Colonic mucosa (tissue), 4 donors: Measurements from ENCODE around the gene CA10. TPM values are rescaled to one million over a fixed set of nuclear protein-coding genes. Genes with fewer than 3 reads are reported as not detected.

ENCODE experiments used
- DNase-seq: peaks from one replicate; pipeline ENCODE4 v3.0.0-alpha.2; 2020
- H3K27ac ChIP-seq: fragments of 200-600 bp; one replicate; pipeline ENCODE4 v1.8.0; 2021
- H3K27me3 ChIP-seq: fragments of 200-600 bp; one replicate; pipeline ENCODE4 v1.8.0; 2021
- H3K36me3 ChIP-seq: fragments of 200-600 bp; one replicate; pipeline ENCODE4 v1.8.0; 2021
- H3K4me1 ChIP-seq: fragments of 200-600 bp; one replicate; pipeline ENCODE4 v1.8.0; 2021; ENCODE audit warnings: mild to moderate bottlenecking
- H3K4me3 ChIP-seq: fragments of 200-600 bp; one replicate; pipeline ENCODE4 v1.8.0; 2021
- H3K9ac ChIP-seq, 2 donors: one replicate each; pipeline ENCODE4 v1.7.0; 2013; ENCODE audit warnings: control low read depth in 2 of 2, low read depth in 2 of 2, low read length in 2 of 2
- H3K9me3 ChIP-seq: fragments of 200-600 bp; one replicate; pipeline ENCODE4 v1.8.0; 2021
- CTCF ChIP-seq: fragments of 200-600 bp; IDR thresholded peaks from one replicate; pipeline ENCODE4 v1.8.0; 2022; ENCODE audit warnings: antibody characterized with exemption, mild to moderate bottlenecking
- intact Hi-C: fragments of 100-400 bp; cut with DNase I; formaldehyde crosslinking; loops from one replicate; pipeline ENCODE4 v1.14.1; 2022
- total RNA-seq, 2 donors: library from RNA; stranded (reverse); fragmentation: NEBNext Ultra II Directional in 1 of 2; extraction: Animal tissue kit (Norgen Biotek cat#: 25700) in 1 of 2; gene quantifications; one replicate each; pipeline ENCODE4 v1.2.1, GENCODE V29; 2021
- donor health status: healthy.
- donor health status: DM: no; HTN: no; CAD: no.
- donor health status: DM: no; HTN: no; CAD: no.

Gene CA10
- total RNA-seq, 2 donors from 2014 or later: 0.27 to 0.52 TPM

GRCh38 chr17:51909971-51910370, 248.5 kb downstream of the CA10 start:
- no peaks in the 10 kb centered on the region for H3K4me1 ChIP-seq
- no peaks in the 10 kb centered on the region for H3K27me3 ChIP-seq
- H3K36me3 ChIP-seq: no peaks in the 10 kb centered on the region
- no peak overlapping the region for H3K27ac ChIP-seq
- H3K9ac ChIP-seq: no peak overlapping the region
- no peak for DNase-seq
- TF ChIP-seq CTCF: no peak
- H3K9me3 ChIP-seq: no peaks in the 10 kb centered on the region
- intact Hi-C loops: no loop called here
- no peak overlapping the region for H3K4me3 ChIP-seq

GRCh38 chr17:51908841-51909537, 249.5 kb downstream of the CA10 start:
- no peak for DNase-seq
- TF ChIP-seq CTCF: no peak
- Histone ChIP-seq H3K9ac (no peak overlapping the region), H3K9me3 (no peaks in the 10 kb centered on the region), H3K4me1 (no peaks in the 10 kb centered on the region), H3K27ac (no peak overlapping the region), H3K27me3 (no peaks in the 10 kb centered on the region), H3K4me3 (no peak overlapping the region), H3K36me3 (no peaks in the 10 kb centered on the region)
- intact Hi-C loops: no loop called here

GRCh38 chr17:51907041-51907440, 251.5 kb downstream of the CA10 start:
- no peaks in the 10 kb centered on the region for H3K9me3 ChIP-seq
- intact Hi-C loops: no loop called here
- H3K27ac ChIP-seq: no peak overlapping the region
- no peak overlapping the region for H3K4me3 ChIP-seq
- no peak for DNase-seq
- H3K9ac ChIP-seq: no peak overlapping the region
- no peaks in the 10 kb centered on the region for H3K4me1 ChIP-seq
- H3K36me3 ChIP-seq: no peaks in the 10 kb centered on the region
- H3K27me3 ChIP-seq: no peaks in the 10 kb centered on the region
- no peak for TF ChIP-seq CTCF

GRCh38 chr17:51904379-51904778, 254.1 kb downstream of the CA10 start:
- TF ChIP-seq CTCF: no peak
- intact Hi-C loops: no loop called here
- no peak for DNase-seq

GRCh38 chr17:51901242-51901641, 257.3 kb downstream of the CA10 start:
- no peaks in the 10 kb centered on the region for H3K9me3 ChIP-seq
- no peaks in the 10 kb centered on the region for H3K4me1 ChIP-seq
- H3K9ac ChIP-seq: no peak overlapping the region
- H3K4me3 ChIP-seq: no peak overlapping the region
- no peak for TF ChIP-seq CTCF
- intact Hi-C loops: no loop called here
- DNase-seq: no peak
- no peak overlapping the region for H3K27ac ChIP-seq
- no peaks in the 10 kb centered on the region for H3K27me3 ChIP-seq
- H3K36me3 ChIP-seq: no peaks in the 10 kb centered on the region

More at GRCh38 chr17:51904379-51904778, 254.1 kb downstream of the CA10 start:
- Histone ChIP-seq H3K4me3 (no peak overlapping the region), H3K4me1 (no peaks in the 10 kb centered on the region), H3K27ac (no peak overlapping the region), H3K36me3 (no peaks in the 10 kb centered on the region), H3K9ac (no peak overlapping the region), H3K9me3 (no peaks in the 10 kb centered on the region), H3K27me3 (no peaks in the 10 kb centered on the region)
